Liver (tissue), 9 donors: Measurements from ENCODE around the gene ST6GAL1. TPM values are rescaled to one million over a fixed set of nuclear protein-coding genes. Genes with fewer than 3 reads are reported as not detected.

Experiments used
- DNase-seq: peaks from one replicate; pipeline ENCODE4 v3.0.0-alpha.2; 2017; ENCODE audit warnings: low spot score
- H3K27ac ChIP-seq, 2 donors: one replicate each; pipeline ENCODE4 v1.7.0; 2013; ENCODE audit warnings: inconsistent platforms in 2 of 2, low read length in 2 of 2, control low read depth in 1 of 2, low read depth in 1 of 2, mild to moderate bottlenecking in 1 of 2
- H3K27me3 ChIP-seq, 4 donors: one replicate each; pipeline versions ENCODE4 v1.6.1 to v1.7.0; 2013; ENCODE audit warnings: low read length in 3 of 4, inconsistent platforms in 1 of 4, mild to moderate bottlenecking in 1 of 4, moderate library complexity in 1 of 4; ENCODE audit not compliant: control insufficient read depth in 4 of 4, insufficient read depth in 4 of 4
- H3K36me3 ChIP-seq, 4 donors: one replicate each; pipeline versions ENCODE4 v1.6.1 to v1.7.0; 2013; ENCODE audit warnings: low read length in 3 of 4, mild to moderate bottlenecking in 3 of 4, low read depth in 1 of 4, moderate library complexity in 1 of 4; ENCODE audit not compliant: control insufficient read depth in 4 of 4, insufficient read depth in 3 of 4
- H3K4me1 ChIP-seq, 4 donors: one replicate each; pipeline versions ENCODE4 v1.6.1 to v1.7.0; 2013; ENCODE audit warnings: low read length in 3 of 4, mild to moderate bottlenecking in 3 of 4, moderate library complexity in 1 of 4; ENCODE audit not compliant: control insufficient read depth in 4 of 4, insufficient read depth in 4 of 4
- H3K4me3 ChIP-seq, 3 donors: one replicate each; pipeline versions ENCODE4 v1.6.1 to v1.7.0; 2013; ENCODE audit warnings: low read length in 3 of 3, control low read depth in 1 of 3, low read depth in 1 of 3, mild to moderate bottlenecking in 1 of 3
- H3K9ac ChIP-seq, 2 donors: one replicate each; pipeline ENCODE4 v1.7.0; 2013; ENCODE audit warnings: low read length in 2 of 2, mild to moderate bottlenecking in 2 of 2, moderate library complexity in 2 of 2, control low read depth in 1 of 2, low read depth in 1 of 2
- H3K9me3 ChIP-seq, 4 donors: one replicate each; pipeline versions ENCODE4 v1.6.1 to v1.7.0; 2013; ENCODE audit warnings: low read length in 3 of 4; ENCODE audit not compliant: control insufficient read depth in 4 of 4
- ATF3 ChIP-seq: IDR thresholded peaks from 2 replicates; pipeline ENCODE4 v1.6.1; 2016; ENCODE audit warnings: antibody characterized with exemption
- CTCF ChIP-seq: fragments of 150-350 bp; IDR thresholded peaks from 2 replicates; pipeline ENCODE4 v1.5.1; 2017; ENCODE audit warnings: improper control_type of control experiment, low read depth, low read length; ENCODE audit not compliant: missing input control
- EGR1 ChIP-seq, 2 donors: IDR thresholded peaks; 2 replicates each; pipeline ENCODE4 v1.6.1; 2016 to 2018; ENCODE audit warnings: antibody characterized with exemption in 2 of 2, low read depth in 2 of 2
- FOXA1 ChIP-seq: IDR thresholded peaks from 2 replicates; pipeline ENCODE4 v1.6.1; 2016; ENCODE audit warnings: antibody characterized with exemption
- FOXA2 ChIP-seq: IDR thresholded peaks from 2 replicates; pipeline ENCODE4 v1.6.1; 2016; ENCODE audit warnings: antibody characterized with exemption
- GABPA ChIP-seq, 2 donors: IDR thresholded peaks in 1 of 2; conservative IDR thresholded peaks in 1 of 2; 2 replicates each; pipeline ENCODE4 v1.6.1; 2016; ENCODE audit warnings: antibody characterized with exemption in 2 of 2, mild to moderate bottlenecking in 1 of 2, moderate library complexity in 1 of 2
- HNF4A ChIP-seq, 2 donors: conservative IDR thresholded peaks; 2 replicates each; pipeline ENCODE4 v1.6.1; 2016; ENCODE audit warnings: antibody characterized with exemption in 2 of 2, mild to moderate bottlenecking in 2 of 2
- HNF4G ChIP-seq: IDR thresholded peaks from 2 replicates; pipeline ENCODE4 v1.6.1; 2016; ENCODE audit warnings: antibody characterized with exemption
- JUND ChIP-seq, 2 donors: IDR thresholded peaks; 2 replicates each; pipeline ENCODE4 v1.6.1; 2016; ENCODE audit warnings: antibody characterized with exemption in 2 of 2
- NR2F2 ChIP-seq: IDR thresholded peaks from 2 replicates; pipeline ENCODE4 v1.6.1; 2016; ENCODE audit warnings: antibody characterized with exemption
- RAD21 ChIP-seq, 2 donors: IDR thresholded peaks; 2 replicates each; pipeline ENCODE4 v1.6.1; 2016; ENCODE audit warnings: antibody characterized with exemption in 2 of 2, mild to moderate bottlenecking in 2 of 2
- RXRA ChIP-seq, 2 donors: IDR thresholded peaks; 2 replicates each; pipeline ENCODE4 v1.6.1; 2017 to 2018; ENCODE audit warnings: antibody characterized with exemption in 2 of 2, mild to moderate bottlenecking in 1 of 2
- SP1 ChIP-seq: IDR thresholded peaks from 2 replicates; pipeline ENCODE4 v1.6.1; 2018; ENCODE audit warnings: antibody characterized with exemption, mild to moderate bottlenecking
- TAF1 ChIP-seq: conservative IDR thresholded peaks from 2 replicates; pipeline ENCODE4 v1.6.1; 2016; ENCODE audit warnings: antibody characterized with exemption, mild to moderate bottlenecking
- YY1 ChIP-seq: IDR thresholded peaks from 2 replicates; pipeline ENCODE4 v1.6.1; 2016; ENCODE audit warnings: antibody characterized with exemption, mild to moderate bottlenecking
- ZBTB33 ChIP-seq: IDR thresholded peaks from 2 replicates; pipeline ENCODE4 v1.6.1; 2016; ENCODE audit warnings: antibody characterized with exemption
- WGBS: extraction: QIAGEN DNeasy Blood & Tissue Kit; methylation state at CpG from one replicate; pipeline ENCODE4 v1.1.7; 2013; 5-methylcytosine and 5-hydroxymethylcytosine counted together
- polyA plus RNA-seq, 2 donors: library from polyadenylated mRNA; stranded (reverse) in 1 of 2; unstranded in 1 of 2; fragments of 200-250 nt in 1 of 2; fragments of >200 nt in 1 of 2; fragmentation: Nextera tagmentation in 1 of 2; extraction: Ambion mirVana in 1 of 2; gene quantifications; one replicate each; pipeline versions ENCODE4 v1.2.1 to v1.2.3, GENCODE V29; 2013 to 2015
- total RNA-seq, 2 donors: library from RNA; depleted of rRNA; stranded (reverse); fragments of >200 nt; gene quantifications; one replicate each; pipeline ENCODE4 v1.2.3, GENCODE V29; 2014
- TF ChIP-seq, protein P1 (sequence below): IDR thresholded peaks from 2 replicates; pipeline ENCODE4 v1.6.1; 2016; ENCODE audit warnings: antibody characterized with exemption
- donor health status: healthy.
- donor health status: healthy.
- donor health status: healthy.
- donor health status: healthy.
- donor health status: healthy.

Gene ST6GAL1
- total and polyA plus RNA-seq, 4 donors, result 102 to 425 (median 328) TPM

DNA sequence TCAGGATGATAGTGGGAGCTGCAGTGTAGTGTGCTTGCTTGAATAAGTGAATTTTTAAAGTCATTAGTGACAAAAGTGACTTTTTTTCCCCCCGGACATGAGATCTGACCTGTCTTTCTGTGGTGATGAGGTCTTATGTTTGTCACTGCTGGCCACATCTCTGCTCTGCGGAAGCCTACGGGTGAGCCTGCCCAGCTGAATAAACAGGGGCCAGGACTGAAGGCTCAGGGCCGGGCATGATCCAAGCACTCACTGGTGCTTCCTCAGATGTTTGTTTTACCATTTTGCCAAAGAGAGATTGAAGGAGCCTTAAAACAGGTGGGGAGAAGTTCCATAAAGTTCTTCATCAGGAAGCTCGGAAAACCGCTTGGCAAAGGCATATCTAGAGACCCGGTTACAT, 174.0 kb downstream of the ST6GAL1 start (continued):
- TF ChIP-seq ZBTB33, result no peak
- no peak for TF ChIP-seq FOXA1
- TF ChIP-seq EGR1 (IDR thresholded peaks at IDR 0.05; ENCODE audit: low read depth in 2 of 2), result no peak
- no peak for TF ChIP-seq RAD21 (IDR thresholded peaks at IDR 0.05)
- no peak for TF ChIP-seq RXRA (IDR thresholded peaks at IDR 0.05)
- no peak for TF ChIP-seq TAF1
- no peak for TF ChIP-seq YY1
- TF ChIP-seq GABPA (IDR thresholded peaks at IDR 0.05 in 1 of 2, conservative IDR thresholded peaks at IDR 0.05 in 1 of 2), result no peak
- TF ChIP-seq, protein P1, sequence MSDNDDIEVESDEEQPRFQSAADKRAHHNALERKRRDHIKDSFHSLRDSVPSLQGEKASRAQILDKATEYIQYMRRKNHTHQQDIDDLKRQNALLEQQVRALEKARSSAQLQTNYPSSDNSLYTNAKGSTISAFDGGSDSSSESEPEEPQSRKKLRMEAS, result no peak
- no peak for TF ChIP-seq HNF4G
- TF ChIP-seq JUND (IDR thresholded peaks at IDR 0.05), result no peak
- no peak for TF ChIP-seq ATF3
- no peak for TF ChIP-seq HNF4A (conservative IDR thresholded peaks at IDR 0.05)

DNA sequence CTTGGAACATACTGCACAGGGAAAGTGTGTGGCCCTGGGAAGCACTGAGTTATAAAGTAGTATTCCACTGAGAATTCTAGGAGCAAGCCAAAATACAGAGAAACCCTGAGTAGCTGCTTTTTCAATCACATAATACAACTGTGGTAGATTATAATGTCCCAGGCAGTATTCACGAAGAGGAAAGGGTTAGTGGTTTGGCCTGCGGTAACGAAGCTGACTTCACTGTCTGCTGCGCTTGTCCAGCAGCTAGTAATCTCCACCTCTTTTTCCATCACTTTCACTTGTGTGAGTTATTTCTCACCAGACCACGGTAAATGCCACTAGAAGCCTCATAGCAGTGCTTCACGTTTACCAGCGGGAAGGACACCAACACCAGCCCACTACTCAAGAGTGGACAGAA, 174.6 kb downstream of the ST6GAL1 start:
- no peak for DNase-seq
- WGBS, result 91% methylated on average over 7 of the region's 7 CpGs
- Histone ChIP-seq H3K4me1 (peaks cover 0 to 14% (median 12%) of the 10 kb centered on the region in 4 donors), H3K9ac (no peak overlapping the region), H3K9me3 (no peaks in the 10 kb centered on the region), H3K4me3 (no peak overlapping the region), H3K36me3 (no peaks in the 10 kb centered on the region), H3K27ac (no peak overlapping the region), H3K27me3 (no peaks in the 10 kb centered on the region)
- TF ChIP-seq, protein P1, result no peak
- TF ChIP-seq RAD21 (IDR thresholded peaks at IDR 0.05), result no peak

DNA sequence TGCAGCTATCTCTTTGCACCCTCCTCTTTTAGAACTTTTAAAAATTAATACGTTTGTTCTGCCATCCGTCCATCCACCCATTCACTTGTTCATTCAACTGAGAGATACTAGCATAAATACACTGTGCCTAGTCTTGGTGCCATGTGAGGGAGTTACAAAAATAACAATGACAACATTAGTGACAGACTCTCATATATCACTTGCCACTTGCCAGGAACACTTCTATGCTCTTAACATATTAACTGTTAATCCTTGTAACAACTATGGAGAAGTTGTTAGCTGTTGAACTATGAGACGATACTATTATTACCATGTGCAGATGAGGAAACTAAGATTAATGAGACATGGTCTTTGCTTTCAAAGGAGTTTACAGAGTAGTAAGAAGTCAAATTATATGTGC, 175.4 kb downstream of the ST6GAL1 start:
- H3K27me3 ChIP-seq, result no peaks in the 10 kb centered on the region
- no peak overlapping the region for H3K27ac ChIP-seq
- H3K9me3 ChIP-seq, result no peaks in the 10 kb centered on the region
- WGBS, result 95% methylated on average over 3 of the region's 3 CpGs
- no peak for DNase-seq
- H3K4me1 ChIP-seq, result peaks cover 0 to 14% (median 12%) of the 10 kb centered on the region in 4 donors
- no peak overlapping the region for H3K4me3 ChIP-seq
- no peaks in the 10 kb centered on the region for H3K36me3 ChIP-seq
- no peak overlapping the region for H3K9ac ChIP-seq
- TF ChIP-seq TAF1, result no peak
- no peak for TF ChIP-seq SP1
- TF ChIP-seq NR2F2, result no peak
- no peak for TF ChIP-seq FOXA2
- no peak for TF ChIP-seq CTCF
